Activated naive CD8-positive, alpha-beta T cell treated with anti-CD3 and anti-CD28 coated beads, Interleukin-2, amount 50 U/mL, for 16 hours (primary cell): Measurements from ENCODE around the gene MRPL21.

Experiments used
- DNase-seq: peaks from one replicate; pipeline ENCODE4 v3.0.0-alpha.2; 2020; ENCODE audit warnings: low read depth, low spot score

MRPL21 gene

GRCh38 chr11:68935066-68935465 lies 31.4 kb upstream of the MRPL21 start:
- DNase-seq, result no peak

GRCh38 chr11:68934666-68935065 lies 31.0 kb upstream of the MRPL21 start:
- no peak for DNase-seq

- no peak for DNase-seq
Observed at GRCh38 chr11:68934321-68934645, 30.7 kb upstream of the MRPL21 start.

- no peak for DNase-seq
Observed at GRCh38 chr11:68933605-68934320, 30.1 kb upstream of the MRPL21 start.

- DNase-seq, result no peak
Observed at GRCh38 chr11:68932933-68933577, 29.4 kb upstream of the MRPL21 start.

- DNase-seq, result no peak
Observed at GRCh38 chr11:68932358-68932757, 28.7 kb upstream of the MRPL21 start.

- no peak for DNase-seq
Observed at GRCh38 chr11:68931911-68932310, 28.3 kb upstream of the MRPL21 start.

GRCh38 chr11:68930991-68931855 lies 27.6 kb upstream of the MRPL21 start:
- DNase-seq, result no peak

- no peak for DNase-seq
Observed at GRCh38 chr11:68929706-68930570, 26.3 kb upstream of the MRPL21 start.

- DNase-seq, result no peak
Observed at GRCh38 chr11:68929135-68929534, 25.5 kb upstream of the MRPL21 start.

- no peak for DNase-seq
Observed at GRCh38 chr11:68928136-68928880, 24.7 kb upstream of the MRPL21 start.

- DNase-seq, result no peak
Observed at GRCh38 chr11:68927280-68928135, 23.9 kb upstream of the MRPL21 start.

GRCh38 chr11:68925611-68926010 lies 22.0 kb upstream of the MRPL21 start:
- no peak for DNase-seq

GRCh38 chr11:68924073-68924925 lies 20.7 kb upstream of the MRPL21 start:
- no peak for DNase-seq

GRCh38 chr11:68923614-68924013 lies 20.0 kb upstream of the MRPL21 start:
- no peak for DNase-seq

GRCh38 chr11:68916439-68916838 lies 12.8 kb upstream of the MRPL21 start:
- DNase-seq, result no peak

- no peak for DNase-seq
Observed at GRCh38 chr11:68914761-68915160, 11.1 kb upstream of the MRPL21 start.

- DNase-seq, result no peak
Observed at GRCh38 chr11:68913188-68913587, 9.6 kb upstream of the MRPL21 start.

GRCh38 chr11:68912254-68912653 lies 8.6 kb upstream of the MRPL21 start:
- DNase-seq, result no peak
